ENCODE measurements around the gene ZNF280B.

The ZNF280B gene

GRCh38 chr22:22487059-22487458 is 21.5 kb downstream of the ZNF280B start:
- peaks cover 2% of the 10 kb centered on the region for H3K36me3 ChIP-seq (replicated peaks)
- H3K4me3 ChIP-seq (ENCODE audit: low read depth, low read length): no peak overlapping the region
- no peak for DNase-seq
- TF ChIP-seq, protein P1, sequence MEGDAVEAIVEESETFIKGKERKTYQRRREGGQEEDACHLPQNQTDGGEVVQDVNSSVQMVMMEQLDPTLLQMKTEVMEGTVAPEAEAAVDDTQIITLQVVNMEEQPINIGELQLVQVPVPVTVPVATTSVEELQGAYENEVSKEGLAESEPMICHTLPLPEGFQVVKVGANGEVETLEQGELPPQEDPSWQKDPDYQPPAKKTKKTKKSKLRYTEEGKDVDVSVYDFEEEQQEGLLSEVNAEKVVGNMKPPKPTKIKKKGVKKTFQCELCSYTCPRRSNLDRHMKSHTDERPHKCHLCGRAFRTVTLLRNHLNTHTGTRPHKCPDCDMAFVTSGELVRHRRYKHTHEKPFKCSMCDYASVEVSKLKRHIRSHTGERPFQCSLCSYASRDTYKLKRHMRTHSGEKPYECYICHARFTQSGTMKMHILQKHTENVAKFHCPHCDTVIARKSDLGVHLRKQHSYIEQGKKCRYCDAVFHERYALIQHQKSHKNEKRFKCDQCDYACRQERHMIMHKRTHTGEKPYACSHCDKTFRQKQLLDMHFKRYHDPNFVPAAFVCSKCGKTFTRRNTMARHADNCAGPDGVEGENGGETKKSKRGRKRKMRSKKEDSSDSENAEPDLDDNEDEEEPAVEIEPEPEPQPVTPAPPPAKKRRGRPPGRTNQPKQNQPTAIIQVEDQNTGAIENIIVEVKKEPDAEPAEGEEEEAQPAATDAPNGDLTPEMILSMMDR (IDR thresholded peaks at IDR 0.05; ENCODE audit: low read depth, low read length, missing control alignments): no peak
- H3K27me3 ChIP-seq (replicated peaks): no peaks in the 10 kb centered on the region
- in situ Hi-C loops (cut with HindIII; ENCODE audit: low pct_ligation_motif_present, low sequenced_read_pairs): no loop called here
- H3K27ac ChIP-seq: no peak overlapping the region

DNA sequence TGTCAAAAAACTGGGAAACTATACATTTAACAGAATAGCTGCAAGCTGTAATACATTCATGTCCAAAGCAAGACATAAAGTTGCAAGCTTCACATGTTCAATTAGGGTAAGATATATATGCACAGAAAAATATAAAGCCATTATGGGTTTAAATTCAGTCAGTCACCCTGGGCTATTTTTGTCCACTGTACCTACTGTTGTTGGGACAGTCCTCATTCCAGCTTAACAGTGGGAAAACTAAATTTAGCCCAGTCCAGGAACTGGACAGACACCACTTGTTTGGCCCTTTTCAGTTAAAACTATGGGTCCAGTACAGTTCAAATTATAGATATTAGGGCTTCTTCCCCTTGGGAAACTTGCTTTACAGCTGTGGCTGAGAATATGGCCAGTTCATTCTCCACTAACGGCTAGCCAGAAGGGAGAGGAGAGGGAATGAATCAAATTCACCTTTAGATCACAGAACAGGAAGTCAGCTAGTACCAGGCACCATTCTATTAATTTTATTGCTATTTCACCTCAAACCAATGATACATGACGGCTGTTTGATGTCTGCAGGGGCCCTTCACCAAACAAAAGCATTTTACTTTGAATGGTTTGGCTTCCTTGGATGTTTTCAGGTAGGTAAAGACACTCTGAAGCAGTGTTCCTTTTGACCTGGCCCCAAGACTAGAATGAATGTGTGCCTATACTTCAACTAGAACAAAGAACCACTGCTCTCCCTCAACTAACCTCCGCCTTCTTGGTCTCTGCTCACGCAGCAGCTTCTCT is 22.2 kb downstream of the ZNF280B start:
- no peaks in the 10 kb centered on the region for H3K27me3 ChIP-seq (replicated peaks)
- no peak for DNase-seq
- TF ChIP-seq, protein P1 (IDR thresholded peaks at IDR 0.05; ENCODE audit: low read depth, low read length, missing control alignments): no peak
- H3K36me3 ChIP-seq (replicated peaks): peaks cover 2% of the 10 kb centered on the region
- in situ Hi-C loops (cut with HindIII; ENCODE audit: low pct_ligation_motif_present, low sequenced_read_pairs): no loop called here
- no peak overlapping the region for H3K4me3 ChIP-seq (ENCODE audit: low read depth, low read length)
- H3K27ac ChIP-seq: no peak overlapping the region

- DNase-seq: no peak
- H3K27me3 ChIP-seq (replicated peaks): no peaks in the 10 kb centered on the region
- in situ Hi-C loops (cut with HindIII; ENCODE audit: low pct_ligation_motif_present, low sequenced_read_pairs): no loop called here
These were observed 23.0 kb downstream of the ZNF280B start for GRCh38 chr22:22485524-22485923.

GRCh38 chr22:22484023-22484422 is 24.5 kb downstream of the ZNF280B start:
- DNase-seq: no peak
- in situ Hi-C loops (cut with HindIII; ENCODE audit: low pct_ligation_motif_present, low sequenced_read_pairs): no loop called here
- TF ChIP-seq, protein P1 (IDR thresholded peaks at IDR 0.05; ENCODE audit: low read depth, low read length, missing control alignments): no peak
- Histone ChIP-seq H3K27me3 (replicated peaks) (no peaks in the 10 kb centered on the region), H3K4me3 (ENCODE audit: low read depth, low read length) (no peak overlapping the region), H3K36me3 (replicated peaks) (no peaks in the 10 kb centered on the region), H3K27ac (no peak overlapping the region)

More at GRCh38 chr22:22485524-22485923, 23.0 kb downstream of the ZNF280B start:
- H3K36me3 ChIP-seq (replicated peaks): peaks cover 1% of the 10 kb centered on the region
- H3K4me3 ChIP-seq (ENCODE audit: low read depth, low read length): no peak overlapping the region
- TF ChIP-seq, protein P1 (IDR thresholded peaks at IDR 0.05; ENCODE audit: low read depth, low read length, missing control alignments): no peak
- H3K27ac ChIP-seq: no peak overlapping the region

GRCh38 chr22:22480940-22481339 is 27.6 kb downstream of the ZNF280B start:
- TF ChIP-seq, protein P1 (IDR thresholded peaks at IDR 0.05; ENCODE audit: low read depth, low read length, missing control alignments): no peak
- in situ Hi-C loops (cut with HindIII; ENCODE audit: low pct_ligation_motif_present, low sequenced_read_pairs): no loop called here
- H3K27me3 ChIP-seq (replicated peaks): no peaks in the 10 kb centered on the region
- H3K4me3 ChIP-seq (ENCODE audit: low read depth, low read length): no peak overlapping the region
- H3K27ac ChIP-seq: no peak overlapping the region
- no peak for DNase-seq
- no peaks in the 10 kb centered on the region for H3K36me3 ChIP-seq (replicated peaks)

Data from brain microvascular endothelial cell (primary cell).